Ishikawa (cell line): Measurements from ENCODE around the gene ZNF782.

Experiments
- CREB1 ChIP-seq: IDR thresholded peaks from 2 replicates; pipeline ENCODE4 v1.6.1; 2012; ENCODE audit warnings: low read depth
- EP300 ChIP-seq: IDR thresholded peaks from 2 replicates; pipeline ENCODE4 v1.6.1; 2012; ENCODE audit warnings: borderline replicate concordance
- FOXM1 ChIP-seq: IDR thresholded peaks from 2 replicates; pipeline ENCODE4 v1.6.1; 2012; ENCODE audit warnings: low read depth, borderline replicate concordance
- MAX ChIP-seq: IDR thresholded peaks from 2 replicates; pipeline ENCODE4 v1.6.1; 2012
- NFIC ChIP-seq: IDR thresholded peaks from 2 replicates; pipeline ENCODE4 v1.6.1; 2012
- REST ChIP-seq: IDR thresholded peaks from 2 replicates; pipeline ENCODE4 v1.6.1; 2012; ENCODE audit warnings: low read depth, mild to moderate bottlenecking
- TAF1 ChIP-seq: IDR thresholded peaks from 2 replicates; pipeline ENCODE4 v1.6.1; 2012; ENCODE audit warnings: low read depth, mild to moderate bottlenecking
- TEAD4 ChIP-seq: IDR thresholded peaks from 2 replicates; pipeline ENCODE4 v1.6.1; 2012
- YY1 ChIP-seq: IDR thresholded peaks from 2 replicates; pipeline ENCODE4 v1.6.1; 2012; ENCODE audit warnings: low read depth

GRCh38 chr9:96883922-96884321 is 29.6 kb upstream of the ZNF782 start:
- TF ChIP-seq TAF1 (no peak), FOXM1 (no peak), REST (no peak), CREB1 (no peak), NFIC (no peak), EP300 (no peak), TEAD4 (no peak), YY1 (no peak), MAX (no peak)
